Stimulated activated CD4-positive, alpha-beta T cell treated with anti-CD3 and anti-CD28 coated beads, Interleukin-1b, Interleukin-23, amount 100 ng/mL, for 48 hours (primary cell): Measurements from ENCODE around the gene OIT3.
"Not testable (repeated sequence)": the region's sequence is repeated elsewhere in the genome, so short reads cannot be mapped to it uniquely, and the experiment has no call there.

ENCODE experiments used
- DNase-seq: peaks from one replicate; pipeline ENCODE4 v3.0.0-alpha.2; 2020

Gene OIT3

DNA sequence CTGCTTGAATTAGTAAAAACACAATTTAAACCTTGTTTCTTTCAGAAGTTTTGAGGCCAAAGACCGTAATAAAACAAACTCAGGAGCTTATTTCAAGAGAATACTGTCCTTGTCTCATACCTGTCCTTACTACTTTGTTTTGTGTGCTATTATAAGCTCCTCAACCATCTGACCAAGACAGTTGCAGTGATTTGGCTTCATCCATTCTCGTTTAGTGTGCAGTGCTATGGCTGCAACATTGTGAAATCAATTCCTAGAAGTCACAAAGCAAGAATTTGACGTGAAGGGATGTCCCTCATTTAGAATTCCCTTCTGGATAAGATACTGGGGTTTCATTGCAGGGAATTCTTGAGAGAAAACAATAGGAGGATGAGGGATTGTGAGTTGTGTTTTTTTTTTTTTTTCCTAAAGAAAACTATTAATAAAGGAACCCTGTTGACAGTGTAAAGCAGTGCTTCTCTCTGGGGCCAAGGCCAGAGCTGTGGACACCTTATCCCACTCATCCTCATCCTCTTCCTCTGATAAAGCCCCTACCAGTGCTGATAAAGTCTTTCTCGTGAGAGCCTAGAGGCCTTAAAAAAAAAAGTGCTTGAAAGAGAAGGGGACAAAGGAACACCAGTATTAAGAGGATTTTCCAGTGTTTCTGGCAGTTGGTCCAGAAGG lies at the start of gene OIT3:
TSS of gene OIT3 (plus strand) at position 604 of the 663 bp plus-strand sequence. CDS start 60 bp downstream, outside the sequence.
- no peak for DNase-seq

DNA sequence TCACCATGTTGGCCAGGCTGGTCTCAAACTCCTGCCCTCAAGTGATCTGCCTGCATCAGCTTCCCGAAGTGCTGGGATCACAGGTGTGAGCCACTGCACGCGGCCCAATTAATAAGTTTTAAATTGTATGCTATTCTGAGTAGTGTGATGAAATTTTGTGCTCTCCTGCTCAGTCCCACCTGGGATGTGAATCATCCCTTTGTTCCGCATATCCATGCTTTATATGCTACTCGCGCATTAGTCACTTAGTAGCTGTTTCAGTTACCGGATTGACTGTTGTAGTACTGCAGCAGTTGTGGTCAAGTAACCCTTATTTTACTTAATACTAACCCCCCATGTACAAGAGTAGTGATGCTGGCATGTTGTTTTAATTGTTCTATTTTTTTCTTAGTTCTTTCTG lies 47.3 kb upstream of the OIT3 start:
- DNase-seq: peak; percentile 15

DNA sequence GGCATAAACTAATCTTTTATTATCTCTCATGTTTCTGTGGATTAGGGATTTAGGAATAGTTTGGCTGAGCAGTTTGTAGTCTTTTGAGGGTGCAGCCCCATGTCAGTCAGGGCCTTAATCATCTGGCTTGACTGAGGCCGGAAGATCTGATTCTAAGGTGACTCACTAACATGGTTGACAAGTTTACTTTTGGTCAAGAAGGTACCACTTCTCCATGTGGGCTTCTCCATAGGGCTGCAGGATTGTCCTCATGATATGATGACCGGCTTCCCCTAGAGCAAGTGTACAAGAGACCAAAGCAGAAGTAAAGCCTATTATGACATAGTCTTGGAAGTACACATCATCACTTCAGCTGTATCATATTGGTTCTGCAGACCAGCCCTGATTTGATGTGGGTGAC lies 45.9 kb upstream of the OIT3 start:
- no peak for DNase-seq

DNA sequence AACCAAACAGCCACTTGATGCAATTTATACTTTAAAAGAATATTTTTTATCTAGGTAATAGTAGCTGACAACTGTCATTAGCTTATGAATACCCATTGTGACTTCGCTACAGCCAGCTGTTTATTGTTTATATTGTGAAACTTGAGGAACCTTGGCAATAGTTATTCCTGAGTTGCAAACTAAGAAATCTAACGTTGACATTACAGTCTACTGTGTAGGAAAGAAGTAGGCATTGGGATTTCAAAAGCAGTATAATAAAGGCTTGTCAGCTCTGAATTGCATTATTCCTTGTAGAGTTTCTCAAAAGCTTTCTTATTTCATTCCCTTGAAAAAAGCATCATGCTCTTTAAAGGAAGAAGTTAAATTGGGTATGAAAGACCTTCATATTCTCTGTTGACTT lies 42.7 kb upstream of the OIT3 start:
- DNase-seq: no peak

DNA sequence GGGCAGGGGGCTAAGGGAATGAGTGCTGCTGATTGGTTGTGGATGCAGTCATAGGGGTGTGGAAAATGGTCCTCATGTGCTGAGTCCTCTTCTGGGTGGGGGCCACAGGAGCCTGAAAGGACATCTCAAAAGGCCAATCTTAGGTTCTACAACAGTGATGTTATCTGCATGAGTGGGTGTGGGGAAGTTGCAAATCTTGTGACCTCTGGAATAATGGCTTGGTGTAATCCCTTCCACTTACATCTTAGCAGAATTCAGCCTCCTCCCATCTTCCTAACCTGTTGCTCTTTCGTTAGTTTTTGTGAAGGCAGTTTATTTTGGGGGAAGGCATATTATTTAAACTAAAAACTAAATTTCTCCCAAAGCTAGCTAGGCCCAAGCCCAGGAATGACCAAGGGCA lies 42.0 kb upstream of the OIT3 start:
- DNase-seq: no peak

DNA sequence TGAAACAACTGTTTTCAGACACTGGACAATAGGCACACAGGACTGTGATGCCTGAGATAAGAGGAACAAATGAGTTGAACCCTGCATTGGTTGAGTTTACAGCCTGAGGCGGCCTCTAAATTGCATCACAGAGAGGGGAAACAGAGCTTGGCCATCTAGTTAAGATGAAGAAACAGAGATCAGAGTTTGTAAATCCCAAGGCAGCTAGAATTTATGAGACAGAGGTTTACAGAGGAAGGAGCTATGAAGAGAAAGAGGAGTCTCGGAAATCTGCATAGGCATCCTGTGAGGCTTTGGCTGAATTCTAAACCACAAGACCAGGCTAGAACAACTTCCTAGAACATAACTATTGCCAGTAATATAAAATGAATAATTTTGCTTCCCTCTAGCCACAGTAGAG lies 41.0 kb upstream of the OIT3 start:
- DNase-seq: no peak

DNA sequence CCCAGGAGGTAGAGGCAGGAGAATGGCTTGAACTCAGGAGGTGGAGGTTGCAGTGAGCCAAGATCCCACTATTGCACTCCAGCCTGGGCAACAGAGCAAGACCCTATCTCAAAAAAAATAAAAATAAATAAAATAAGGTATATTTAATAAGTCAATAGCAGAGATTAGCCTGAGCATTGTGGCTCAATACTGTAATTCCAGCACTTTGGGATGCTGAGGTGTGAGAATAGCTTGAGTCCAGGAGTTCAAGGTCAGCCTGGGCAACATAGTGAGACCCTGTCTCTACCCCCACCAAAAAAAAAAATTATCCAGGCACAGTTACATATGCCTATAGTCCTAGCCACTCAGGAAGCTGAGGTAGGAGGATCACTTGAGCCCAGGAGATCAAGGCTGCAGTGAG lies 38.4 kb upstream of the OIT3 start:
- DNase-seq: no peak

DNA sequence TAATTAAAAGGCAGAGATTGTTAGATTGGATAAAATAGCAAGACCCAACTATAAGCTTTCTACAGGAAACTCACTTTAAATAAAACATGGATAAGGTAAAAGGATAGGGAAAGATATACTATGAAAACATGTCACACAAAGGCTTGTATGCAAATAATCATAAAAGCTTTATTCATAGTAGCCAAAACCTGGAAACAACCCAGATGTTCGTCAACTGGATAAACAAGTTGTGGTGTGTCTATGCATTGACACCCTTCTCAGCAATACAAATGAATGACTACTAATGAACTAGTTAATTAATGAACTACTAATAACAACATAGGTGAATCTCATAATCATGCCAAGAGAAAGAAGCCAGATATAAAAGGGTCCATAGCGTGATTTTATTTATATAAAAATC lies 37.7 kb upstream of the OIT3 start:
- DNase-seq: no peak

DNA sequence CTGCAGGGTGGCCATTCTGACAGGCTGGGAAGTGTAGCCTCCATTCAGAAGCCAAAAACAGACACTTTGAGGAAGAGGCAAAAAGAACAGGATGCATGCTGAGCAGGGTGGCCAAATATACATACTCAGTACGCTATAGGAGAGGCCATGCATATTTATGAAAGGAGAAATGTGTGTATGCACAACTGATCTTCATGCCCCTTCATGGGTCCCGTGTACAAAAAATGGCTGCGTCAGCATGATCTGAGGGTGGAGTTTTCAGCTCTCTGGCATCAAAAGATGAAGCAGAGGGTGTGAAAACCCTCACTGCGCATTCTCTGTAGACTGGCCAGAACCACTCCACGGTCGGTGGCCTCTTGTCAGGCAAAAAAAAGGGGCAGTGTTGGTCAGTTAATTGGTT lies 35.5 kb upstream of the OIT3 start:
- DNase-seq: no peak

DNA sequence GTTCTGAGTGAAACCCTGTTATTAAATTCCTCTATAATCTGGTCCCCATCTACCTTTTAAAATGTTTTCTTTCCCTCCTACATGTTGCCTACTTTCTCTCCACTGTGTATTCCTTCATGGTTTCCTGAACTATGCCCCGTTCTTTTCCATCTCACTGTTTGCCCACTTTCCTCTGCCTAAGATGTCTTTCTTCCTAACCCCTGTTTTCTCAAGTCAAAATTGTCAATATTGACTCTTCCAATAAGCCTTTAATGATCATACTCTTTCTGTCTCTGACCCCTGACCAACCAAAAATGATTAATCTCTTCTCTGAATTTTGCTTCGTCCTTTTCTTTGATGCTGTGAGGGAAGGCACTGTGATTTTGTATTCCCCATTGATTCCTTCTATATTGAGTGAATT lies 30.6 kb upstream of the OIT3 start:
- DNase-seq: no peak

DNA sequence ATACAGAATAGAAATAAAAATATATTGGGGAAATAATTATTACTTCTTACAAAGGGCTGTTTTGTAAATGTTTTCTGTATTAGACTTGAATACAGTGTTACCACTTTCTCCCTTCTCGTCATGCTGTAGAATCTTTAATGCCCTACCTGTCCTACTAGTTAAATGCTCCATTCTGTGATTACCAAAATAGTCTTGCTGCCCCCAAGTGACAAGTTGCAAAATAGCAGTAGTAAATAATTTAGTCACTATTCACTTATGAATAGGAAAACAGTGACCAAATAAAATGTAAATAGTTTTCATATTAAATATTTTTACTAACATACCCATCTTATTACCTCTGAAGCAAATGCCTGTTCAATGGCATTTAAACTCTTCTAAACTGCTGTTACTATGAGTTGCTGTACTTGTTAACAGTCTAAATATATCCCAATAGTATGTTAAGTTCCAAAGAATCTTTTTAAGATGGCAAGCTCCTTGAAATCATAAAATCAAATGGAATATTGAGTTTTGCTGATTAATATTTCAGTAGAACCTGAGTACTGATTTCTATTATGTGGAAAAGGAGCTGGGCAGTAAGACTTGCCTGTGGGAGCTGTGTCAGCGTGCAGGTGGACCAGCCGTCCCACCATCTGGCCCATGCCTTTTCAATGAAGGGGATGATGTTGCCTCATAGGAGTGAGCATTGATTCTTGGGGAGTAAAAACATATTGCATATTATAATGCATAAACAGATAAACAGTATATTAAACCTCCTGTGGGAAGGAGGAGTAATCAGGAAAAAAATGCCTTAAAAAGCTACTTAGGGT lies 18.1 kb upstream of the OIT3 start:
- DNase-seq: no peak

DNA sequence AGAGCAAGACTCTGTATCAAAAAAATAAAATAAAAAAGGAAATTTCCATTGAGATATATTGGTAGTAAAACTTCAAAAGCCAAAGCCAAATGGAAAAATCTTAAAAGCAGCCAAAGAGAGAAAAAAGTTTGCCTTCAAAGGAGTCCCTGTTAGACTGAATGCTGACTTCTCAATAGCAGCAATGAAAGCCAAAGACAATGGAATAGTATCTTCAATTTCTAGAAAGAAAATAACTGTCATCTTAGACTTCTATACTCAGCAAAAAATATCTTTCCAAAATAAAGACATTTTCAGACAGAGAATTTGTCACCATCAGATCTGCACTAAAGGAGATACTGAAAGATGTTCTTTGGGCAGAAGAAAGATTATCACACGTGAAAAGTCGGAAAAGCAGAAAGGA lies 14.3 kb upstream of the OIT3 start:
- no peak for DNase-seq

DNA sequence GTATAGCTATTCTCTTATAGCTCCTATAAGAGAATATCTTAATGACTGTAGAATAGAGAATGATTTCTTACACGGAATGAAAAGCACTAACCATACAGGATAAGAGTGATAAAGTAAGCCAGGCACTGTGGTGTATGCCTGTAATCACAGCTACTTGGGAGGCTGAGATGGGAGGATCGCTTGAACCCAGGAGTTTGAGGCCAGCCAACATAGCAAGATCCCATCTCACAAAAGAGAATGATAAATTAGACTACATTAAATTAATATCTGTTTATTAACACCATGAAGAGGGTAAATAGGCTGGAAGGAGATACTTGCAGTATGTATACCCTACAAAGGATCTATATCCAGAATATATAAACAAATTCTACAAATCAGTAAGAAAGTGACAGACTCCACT lies 12.2 kb upstream of the OIT3 start:
- no peak for DNase-seq

DNA sequence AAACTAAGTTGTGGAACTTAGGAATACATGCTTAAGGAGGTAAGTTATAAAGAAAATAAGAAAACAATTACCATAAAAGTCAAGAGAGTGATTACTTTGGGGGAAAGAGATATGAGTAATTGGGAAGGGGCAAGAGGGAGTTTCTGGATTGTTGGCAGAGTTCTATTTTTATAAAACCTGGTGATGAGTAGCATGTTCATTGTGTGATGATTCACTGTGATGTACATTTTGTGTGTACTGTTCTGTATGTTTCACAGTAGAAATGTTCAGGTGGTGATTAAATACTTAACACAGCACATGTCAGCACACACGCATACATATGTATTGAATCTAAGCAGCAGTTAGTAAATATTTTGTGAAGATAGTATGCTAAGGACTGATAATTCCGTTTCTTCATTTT lies 9.7 kb upstream of the OIT3 start:
- DNase-seq: no peak

DNA sequence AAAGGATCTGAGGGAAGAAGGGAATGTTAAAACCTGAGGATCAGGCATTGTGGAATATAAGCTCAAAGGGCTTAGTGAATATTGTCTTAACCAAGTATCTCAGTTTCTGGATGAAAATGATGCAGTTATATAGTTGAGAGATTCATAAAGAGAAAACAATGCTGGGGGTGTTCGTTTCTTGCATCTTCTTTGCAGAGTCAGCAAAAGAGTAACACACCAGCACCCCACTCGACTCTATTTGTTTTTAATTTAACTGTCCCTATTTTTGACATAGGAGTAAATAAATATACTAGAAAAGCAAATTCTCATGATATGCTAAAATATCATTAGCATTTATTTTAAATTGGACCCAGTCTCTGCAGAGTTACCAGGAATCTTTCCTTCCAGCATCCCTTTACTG lies 7.6 kb upstream of the OIT3 start:
- DNase-seq: no peak

DNA sequence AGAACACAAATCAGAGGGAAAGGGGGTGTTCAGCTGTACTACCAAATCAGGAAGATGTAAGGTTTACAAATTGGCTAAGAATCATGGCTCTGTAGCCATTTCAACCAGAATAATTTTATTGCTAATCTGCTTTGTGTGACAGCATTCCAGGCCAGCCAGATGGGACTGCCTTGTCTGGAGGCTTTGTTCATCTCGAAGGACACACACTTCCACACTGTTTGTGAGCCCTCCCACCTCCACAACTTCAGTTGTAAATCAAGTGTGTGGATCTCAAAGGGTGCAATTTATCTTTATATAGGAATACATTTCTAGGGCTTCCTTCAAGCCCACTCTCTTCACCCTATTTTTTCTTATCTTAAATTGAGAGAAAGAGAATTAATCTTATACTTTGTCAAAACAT lies 6.9 kb upstream of the OIT3 start:
- no peak for DNase-seq

DNA sequence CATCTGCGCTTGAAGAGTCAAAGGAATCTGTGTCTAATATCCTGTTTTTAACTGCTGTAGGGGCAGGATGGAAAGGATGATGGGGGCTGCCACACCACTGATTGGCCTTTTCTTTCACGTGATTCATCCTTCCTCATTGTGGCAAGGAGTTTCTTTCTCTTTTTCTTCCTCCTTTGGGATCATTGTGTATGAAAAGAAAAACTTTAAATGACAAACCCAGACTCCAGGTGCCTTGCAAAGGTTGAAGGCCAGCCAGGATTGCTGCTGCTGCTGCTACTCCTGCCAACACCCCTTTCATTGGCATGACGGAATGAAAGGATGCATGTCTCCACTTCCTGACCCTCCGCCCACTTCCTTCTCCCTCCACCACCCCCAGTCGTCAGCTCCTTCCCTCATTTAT lies 6.5 kb upstream of the OIT3 start:
- DNase-seq: no peak

DNA sequence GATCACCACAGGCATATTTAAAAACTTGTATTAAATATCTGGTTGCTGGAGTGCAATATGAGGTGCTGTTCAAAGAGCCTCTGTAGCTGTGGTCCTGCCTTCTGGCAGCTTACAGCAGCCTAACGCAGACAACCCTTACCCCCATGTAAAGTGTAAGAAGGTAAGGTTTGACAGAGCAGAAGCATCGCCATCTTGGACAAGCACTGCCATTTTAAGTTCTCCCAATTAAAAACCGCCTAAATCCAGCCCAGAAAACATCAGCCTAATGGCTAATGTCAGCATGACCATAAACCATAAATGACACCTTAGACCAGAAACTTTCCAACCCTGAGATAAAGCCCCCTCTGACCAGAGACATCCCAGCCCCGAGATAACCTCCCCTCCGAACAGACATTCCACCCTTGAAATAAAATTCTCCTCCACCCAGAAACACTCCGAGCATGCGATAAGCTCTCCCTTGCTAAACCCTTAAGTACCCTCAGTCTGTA lies 5.3 kb upstream of the OIT3 start:
- no peak for DNase-seq

DNA sequence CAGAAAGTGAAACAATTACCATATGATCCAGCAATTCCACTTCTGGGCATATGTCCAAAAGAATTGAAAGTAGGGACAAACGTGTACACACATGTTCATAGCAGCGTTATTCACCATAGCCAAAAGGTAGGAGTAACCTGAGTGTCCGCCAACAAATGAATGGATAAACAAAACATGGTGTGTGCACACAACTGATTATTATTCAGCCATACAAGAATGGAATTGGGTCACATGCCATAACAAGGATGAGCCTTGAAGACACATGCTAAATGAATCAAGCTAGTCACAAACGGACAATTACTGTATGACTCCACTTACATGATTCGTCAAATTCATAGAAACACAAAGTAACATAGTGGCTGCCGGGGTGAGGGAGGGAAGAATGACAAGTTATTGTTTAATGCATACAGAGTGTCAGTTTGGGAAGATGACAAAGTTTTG lies 4.1 kb upstream of the OIT3 start:
- DNase-seq: no peak

DNA sequence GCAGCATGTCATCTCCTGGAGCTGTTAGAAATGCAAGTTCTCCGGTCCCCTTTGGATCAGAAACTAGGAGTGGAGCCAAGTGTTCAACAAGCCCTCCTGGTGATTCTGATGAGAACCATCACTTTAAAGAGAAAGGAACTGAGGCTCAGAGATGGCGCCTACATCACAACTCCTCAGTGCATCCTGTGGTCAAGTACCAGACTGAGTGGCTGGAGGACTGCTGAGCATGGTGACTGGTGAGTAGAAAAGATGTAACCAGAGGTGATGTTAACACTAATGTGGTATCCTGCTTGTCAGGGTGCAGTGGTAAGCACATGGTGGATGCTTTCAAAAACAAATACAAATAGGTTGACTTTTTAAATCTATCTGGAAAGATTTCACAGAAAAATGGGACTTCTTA lies 3.5 kb upstream of the OIT3 start:
- DNase-seq: no peak

DNA sequence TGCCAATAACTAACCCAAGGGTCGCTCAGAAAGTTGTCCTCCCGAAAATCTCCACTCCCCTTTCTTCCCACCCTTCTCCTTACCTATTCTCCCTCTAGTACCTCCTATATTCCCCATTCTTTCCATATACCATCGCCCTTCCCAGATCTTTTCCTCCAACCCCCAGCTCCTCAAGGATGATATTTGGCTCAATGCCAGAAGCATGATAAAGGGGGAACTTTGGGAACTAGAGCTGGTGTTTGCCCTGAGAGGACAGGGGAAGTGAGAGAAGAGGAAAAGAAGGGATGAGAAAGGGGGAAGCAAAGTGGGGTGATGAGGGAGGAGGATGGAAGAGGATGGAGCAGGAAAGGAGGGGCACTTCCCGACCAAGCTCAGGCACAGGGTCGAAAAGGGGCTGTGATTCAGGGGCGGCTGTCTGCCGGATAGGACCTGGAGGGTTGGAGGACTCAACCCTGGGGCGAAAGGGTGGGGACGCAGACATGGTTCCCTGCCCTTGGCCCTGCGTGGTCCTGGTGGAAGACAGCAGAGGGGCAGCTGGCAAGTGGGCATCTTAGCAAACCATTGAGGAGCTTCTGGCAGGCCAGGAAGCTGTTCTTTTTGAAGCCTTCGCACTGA lies 1.8 kb downstream of the OIT3 start:
- DNase-seq: no peak

DNA sequence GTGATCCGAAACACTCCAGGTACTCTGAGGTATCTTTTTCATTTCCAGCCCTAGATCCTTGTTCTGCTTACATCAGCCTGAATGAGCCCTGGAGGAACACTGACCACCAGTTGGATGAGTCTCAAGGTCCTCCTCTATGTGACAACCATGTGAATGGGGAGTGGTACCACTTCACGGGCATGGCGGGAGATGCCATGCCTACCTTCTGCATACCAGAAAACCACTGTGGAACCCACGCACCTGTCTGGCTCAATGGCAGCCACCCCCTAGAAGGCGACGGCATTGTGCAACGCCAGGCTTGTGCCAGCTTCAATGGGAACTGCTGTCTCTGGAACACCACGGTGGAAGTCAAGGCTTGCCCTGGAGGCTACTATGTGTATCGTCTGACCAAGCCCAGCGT lies 5.1 kb downstream of the OIT3 start:
- no peak for DNase-seq

DNA sequence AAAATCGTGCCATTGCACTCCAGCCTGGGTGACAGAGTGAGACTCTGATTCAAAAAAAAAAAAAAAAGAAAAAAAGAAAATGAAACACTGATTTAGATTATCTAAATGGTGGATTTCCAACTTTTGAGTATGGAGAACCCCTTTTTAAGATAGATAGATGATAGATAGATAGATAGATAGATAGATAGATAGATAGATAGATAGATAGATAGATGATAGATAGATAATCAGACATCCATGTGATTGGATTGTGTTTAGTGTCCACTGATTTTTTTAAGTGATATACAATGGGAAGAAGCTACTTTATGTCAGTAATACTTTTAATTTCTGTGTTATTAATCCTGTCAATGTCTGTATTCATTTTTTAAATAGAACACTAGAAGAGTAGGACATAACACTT lies 6.0 kb downstream of the OIT3 start:
- DNase-seq: no peak

DNA sequence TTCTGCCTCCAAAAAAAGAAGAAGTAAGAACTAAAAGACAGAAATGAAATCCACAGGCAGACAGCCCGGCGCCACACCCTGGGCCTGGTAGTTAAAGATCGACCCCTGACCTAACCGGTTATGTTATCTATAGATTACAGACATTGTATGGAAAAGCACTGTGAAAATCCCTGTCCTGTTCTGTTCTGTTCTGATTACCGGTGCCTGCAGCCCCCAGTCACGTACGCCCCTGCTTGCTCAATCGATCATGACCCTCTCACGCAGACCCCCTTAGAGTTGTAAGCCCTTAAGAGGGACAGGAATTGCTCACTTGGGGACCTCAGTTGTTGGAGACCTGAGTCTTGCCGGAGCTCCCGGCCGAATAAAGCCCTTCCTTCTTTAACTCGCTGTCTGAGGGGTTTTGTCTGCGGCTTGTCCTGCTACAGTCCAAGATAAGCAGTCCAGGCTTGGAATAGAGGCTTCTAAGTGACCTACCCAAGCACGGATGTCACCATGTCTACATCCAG lies 10.5 kb downstream of the OIT3 start:
- not testable (repeated sequence) for DNase-seq
